ENCODE measurements around the gene GRIP1. TPM values are rescaled to one million over a fixed set of nuclear protein-coding genes. Genes with fewer than 3 reads are reported as not detected.

Gene GRIP1
- total and polyA plus RNA-seq, 12 donors = 0.12 to 7.3 (median 1.9) TPM

DNA sequence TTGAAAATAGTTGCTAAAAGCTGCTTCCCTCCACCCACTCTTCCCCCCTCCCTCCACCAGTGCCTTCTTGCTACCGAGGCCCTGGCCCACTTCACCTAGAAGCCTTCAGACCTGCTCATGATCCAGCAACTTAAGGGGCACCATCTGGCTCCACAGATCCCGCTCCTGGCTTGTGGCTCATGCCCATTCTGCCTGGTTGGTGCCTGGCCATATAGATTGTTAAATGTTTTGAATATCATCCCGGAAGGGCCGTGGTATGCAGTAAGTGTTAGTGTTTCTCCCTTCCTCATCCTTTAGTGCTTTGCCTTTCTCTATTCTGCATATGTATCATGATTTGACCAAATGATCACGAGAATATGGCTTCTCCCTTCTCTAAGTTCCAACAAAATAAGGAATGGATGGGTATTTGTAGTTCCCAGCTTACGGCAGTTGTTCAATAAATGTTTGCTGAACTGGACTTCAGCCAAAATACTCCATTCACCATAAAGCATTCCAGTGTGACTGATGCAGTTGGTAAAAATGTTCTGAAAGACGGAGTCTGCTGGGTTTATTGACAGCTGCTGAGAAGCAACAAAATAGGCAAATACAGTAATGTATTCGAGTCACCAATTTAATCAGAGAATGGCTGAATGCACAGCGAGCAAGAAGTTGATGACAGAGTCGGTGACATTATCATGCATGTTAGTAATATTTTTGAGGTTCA lies 30.7 kb downstream of the GRIP1 start:
- intact Hi-C loops (cut with DNase I) = no loop called here
- H3K4me1 ChIP-seq = no peaks in the 10 kb centered on the region
- H3K4me3 ChIP-seq = no peak overlapping the region
- ATAC-seq (no peak), DNase-seq (no peak)
- 85 to 86% methylated on average over 10 of the region's 10 CpGs for WGBS, 2 donors
- H3K27ac ChIP-seq = no peak overlapping the region
- H3K36me3 ChIP-seq = no peaks in the 10 kb centered on the region
- H3K9me3 ChIP-seq = no peaks in the 10 kb centered on the region
- H3K27me3 ChIP-seq = no peaks in the 10 kb centered on the region
- TF ChIP-seq, protein P1, sequence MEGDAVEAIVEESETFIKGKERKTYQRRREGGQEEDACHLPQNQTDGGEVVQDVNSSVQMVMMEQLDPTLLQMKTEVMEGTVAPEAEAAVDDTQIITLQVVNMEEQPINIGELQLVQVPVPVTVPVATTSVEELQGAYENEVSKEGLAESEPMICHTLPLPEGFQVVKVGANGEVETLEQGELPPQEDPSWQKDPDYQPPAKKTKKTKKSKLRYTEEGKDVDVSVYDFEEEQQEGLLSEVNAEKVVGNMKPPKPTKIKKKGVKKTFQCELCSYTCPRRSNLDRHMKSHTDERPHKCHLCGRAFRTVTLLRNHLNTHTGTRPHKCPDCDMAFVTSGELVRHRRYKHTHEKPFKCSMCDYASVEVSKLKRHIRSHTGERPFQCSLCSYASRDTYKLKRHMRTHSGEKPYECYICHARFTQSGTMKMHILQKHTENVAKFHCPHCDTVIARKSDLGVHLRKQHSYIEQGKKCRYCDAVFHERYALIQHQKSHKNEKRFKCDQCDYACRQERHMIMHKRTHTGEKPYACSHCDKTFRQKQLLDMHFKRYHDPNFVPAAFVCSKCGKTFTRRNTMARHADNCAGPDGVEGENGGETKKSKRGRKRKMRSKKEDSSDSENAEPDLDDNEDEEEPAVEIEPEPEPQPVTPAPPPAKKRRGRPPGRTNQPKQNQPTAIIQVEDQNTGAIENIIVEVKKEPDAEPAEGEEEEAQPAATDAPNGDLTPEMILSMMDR (IDR thresholded peaks at IDR 0.05) = no peak

DNA sequence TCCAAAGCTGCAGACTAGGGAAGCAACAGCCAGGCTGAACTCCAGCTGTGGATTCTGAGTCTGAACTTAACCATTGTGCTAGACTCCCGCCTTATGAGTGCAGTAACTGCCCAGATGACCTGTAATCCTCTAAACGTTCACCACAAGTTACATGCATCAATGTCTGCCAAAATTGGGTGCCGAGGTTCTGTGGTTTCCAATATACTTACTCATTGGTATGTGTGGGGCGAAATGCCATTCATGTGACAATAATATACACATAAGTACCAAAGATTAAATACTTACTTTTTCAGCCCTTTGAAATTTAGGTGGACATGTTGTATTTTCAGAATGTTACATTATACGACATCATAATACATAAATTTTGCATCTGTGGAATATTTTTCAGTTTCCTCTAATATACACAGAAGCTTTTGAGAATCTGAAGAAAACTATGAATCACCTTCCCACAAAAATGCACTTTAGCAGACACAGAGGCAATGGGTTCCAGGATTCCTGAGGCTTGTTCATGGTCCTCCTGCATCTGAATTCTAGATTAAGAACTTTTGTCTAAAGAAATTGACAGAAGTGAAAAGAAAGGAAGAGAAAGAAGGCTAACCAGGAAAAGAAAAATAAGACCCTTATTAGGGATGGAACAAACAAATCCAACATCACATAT lies 31.7 kb downstream of the GRIP1 start:
- 76 to 82% methylated on average over 5 of the region's 5 CpGs for WGBS, 2 donors
- H3K4me1 ChIP-seq = no peaks in the 10 kb centered on the region

DNA sequence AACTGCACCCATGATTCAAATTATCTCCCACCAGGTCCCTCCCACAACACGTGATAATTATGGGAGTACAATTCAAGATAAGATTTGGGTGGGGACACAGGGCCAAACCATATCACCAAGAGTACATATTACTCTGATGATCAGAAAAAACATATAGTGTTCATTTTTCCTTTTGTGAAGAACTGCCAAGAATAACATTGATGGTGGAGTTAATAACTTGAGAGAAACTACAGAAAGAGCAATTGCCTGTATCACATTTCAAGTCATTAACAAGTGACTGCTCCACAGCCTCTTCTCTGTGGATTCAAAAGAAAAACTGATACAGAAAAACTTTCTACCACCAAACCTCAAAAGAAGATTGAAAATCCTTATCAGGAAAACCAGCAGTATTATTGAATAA lies 34.7 kb downstream of the GRIP1 start:
- Histone ChIP-seq H3K36me3 (no peaks in the 10 kb centered on the region), H3K27ac (no peak overlapping the region), H3K9me3 (no peaks in the 10 kb centered on the region), H3K4me3 (no peak overlapping the region), H3K4me1 (no peaks in the 10 kb centered on the region), H3K27me3 (no peaks in the 10 kb centered on the region)
- intact Hi-C loops (cut with DNase I) = no loop called here
- TF ChIP-seq, protein P1 (IDR thresholded peaks at IDR 0.05) = no peak
- DNase-seq (no peak), ATAC-seq (no peak)
- WGBS, 2 donors = 47 to 70% methylated on average over 1 of the region's 1 CpG

More for the DNA sequence above, 31.7 kb downstream of the GRIP1 start:
- Histone ChIP-seq H3K27ac (no peak overlapping the region), H3K27me3 (no peaks in the 10 kb centered on the region), H3K36me3 (no peaks in the 10 kb centered on the region), H3K9me3 (no peaks in the 10 kb centered on the region), H3K4me3 (no peak overlapping the region)
- DNase-seq = no peak
- intact Hi-C loops (cut with DNase I) = no loop called here
- TF ChIP-seq, protein P1 (IDR thresholded peaks at IDR 0.05) = no peak
- ATAC-seq = no peak

DNA sequence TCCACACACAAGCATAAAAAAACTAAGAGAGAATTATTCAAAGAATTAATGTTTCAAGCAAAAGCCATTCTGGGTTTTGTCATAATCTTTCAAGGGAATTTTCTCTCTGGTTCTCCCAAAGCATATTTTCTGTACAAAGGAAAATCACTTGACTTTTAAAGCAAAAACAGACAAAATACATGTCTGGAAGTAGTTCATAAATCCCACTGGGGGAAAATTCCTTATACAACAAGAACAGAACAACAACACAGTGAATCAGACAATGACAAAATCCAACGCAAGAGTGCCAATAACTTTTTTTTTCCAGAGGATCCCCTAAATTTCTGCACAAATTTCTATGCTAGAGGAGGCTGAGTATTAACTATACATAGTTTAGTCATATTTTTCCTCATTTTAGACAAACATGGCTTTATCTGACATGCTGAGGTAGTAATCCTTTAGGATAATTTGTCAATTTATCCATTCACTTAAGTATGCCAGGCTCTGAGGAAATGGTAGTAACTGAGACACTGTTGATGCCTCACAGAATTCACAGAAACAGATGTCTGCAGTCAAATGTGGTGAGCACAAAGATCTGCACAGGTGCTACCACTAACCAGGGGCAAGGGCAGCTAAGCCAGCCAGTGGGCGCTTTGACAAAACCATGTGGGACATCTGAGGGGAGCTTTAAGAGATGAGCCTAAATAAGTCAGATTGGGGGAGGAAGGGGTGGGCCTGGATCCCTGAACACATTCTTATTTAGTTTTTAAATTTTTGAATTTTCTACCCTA lies 38.0 kb downstream of the GRIP1 start:
- no peaks in the 10 kb centered on the region for H3K9me3 ChIP-seq
- ATAC-seq (no peak), DNase-seq (no peak)
- H3K27me3 ChIP-seq = no peaks in the 10 kb centered on the region
- intact Hi-C loops (cut with DNase I) = no loop called here
- H3K27ac ChIP-seq = no peak overlapping the region
- TF ChIP-seq, protein P1 (IDR thresholded peaks at IDR 0.05) = no peak
- no peak overlapping the region for H3K4me3 ChIP-seq
- 77 to 84% methylated on average over 2 of the region's 2 CpGs for WGBS, 2 donors
- H3K4me1 ChIP-seq = no peaks in the 10 kb centered on the region
- no peaks in the 10 kb centered on the region for H3K36me3 ChIP-seq
